GM18511 (cell line): ENCODE measurements around the gene KRTDAP.

Source experiments
- ATAC-seq: cut with Tn5 transposase; IDR thresholded peaks from one replicate; pipeline ENCODE4 v1.9.1; 2021; ENCODE audit warnings: mild to moderate bottlenecking, moderate library complexity; ENCODE audit not compliant: unreplicated experiment

KRTDAP gene

GRCh38 chr19:35455616-35456201 is 34.6 kb downstream of the KRTDAP start:
- no peak for ATAC-seq

- no peak for ATAC-seq
Measured at GRCh38 chr19:35454663-35455062, 35.6 kb downstream of the KRTDAP start.

- peak; percentile 72 for ATAC-seq
Measured at GRCh38 chr19:35451338-35452096, 38.7 kb downstream of the KRTDAP start.

GRCh38 chr19:35449359-35450043 is 40.8 kb downstream of the KRTDAP start:
- ATAC-seq = no peak

GRCh38 chr19:35447606-35448469 is 42.4 kb downstream of the KRTDAP start, which contains the start of gene FFAR2:
Gene FFAR2, plus strand, starts transcription at chr19:35448257. Its CDS starts 1,458 bp downstream, at chr19:35449715.
- ATAC-seq = no peak

- ATAC-seq = no peak
Measured at GRCh38 chr19:35445826-35446593, 44.3 kb downstream of the KRTDAP start.

- no peak for ATAC-seq
Measured at GRCh38 chr19:35444735-35445134, 45.5 kb downstream of the KRTDAP start.

- ATAC-seq = no peak
Measured at GRCh38 chr19:35442091-35442490, 48.2 kb downstream of the KRTDAP start.

- ATAC-seq = no peak
Measured at GRCh38 chr19:35439921-35440320, 50.3 kb downstream of the KRTDAP start.

GRCh38 chr19:35438527-35438926 is 51.7 kb downstream of the KRTDAP start:
- no peak for ATAC-seq

- no peak for ATAC-seq
Measured at GRCh38 chr19:35438096-35438495, 52.2 kb downstream of the KRTDAP start.

GRCh38 chr19:35437406-35437951 is 52.8 kb downstream of the KRTDAP start:
- ATAC-seq = no peak
